Activated CD4-positive, CD25-positive, alpha-beta regulatory T cell (primary cell): ENCODE results near the gene ADAMTS4.
A peak's percentile ranks its signal among the peaks of the same experiment; 100 is the strongest.

Source experiments
- DNase-seq, 4 experiments: peaks; one replicate each; lab custom pipeline; 2025; lab: John Stamatoyannopoulos, UW

The ADAMTS4 gene

DNA sequence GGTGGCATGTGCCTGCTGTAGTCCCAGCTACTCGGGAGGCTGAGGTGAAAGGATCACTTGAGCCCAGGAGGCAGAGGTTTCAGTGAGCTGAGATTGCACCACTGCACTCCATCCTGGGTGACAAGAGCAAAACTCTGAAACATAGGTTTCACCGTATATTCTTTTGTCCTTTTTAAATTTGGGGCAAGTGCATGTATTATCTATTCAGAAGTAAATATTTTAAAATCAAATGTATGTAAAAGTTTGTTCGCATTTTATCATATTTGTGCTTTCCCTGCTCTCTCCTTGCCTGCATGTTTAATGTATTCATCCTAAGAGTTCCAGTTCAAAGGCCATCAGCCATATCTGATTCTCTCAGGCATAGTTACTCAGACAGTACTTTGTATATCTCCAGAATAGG lies 53.0 kb downstream of the ADAMTS4 start:
- no peak for DNase-seq

- DNase-seq: no peak
Observed at GRCh38 chr1:161140755-161141400, 58.0 kb downstream of the ADAMTS4 start.

- peak in 2 of 4 experiments; percentile 13 to 16 for DNase-seq
Observed at GRCh38 chr1:161139766-161140165, 59.1 kb downstream of the ADAMTS4 start.

DNA sequence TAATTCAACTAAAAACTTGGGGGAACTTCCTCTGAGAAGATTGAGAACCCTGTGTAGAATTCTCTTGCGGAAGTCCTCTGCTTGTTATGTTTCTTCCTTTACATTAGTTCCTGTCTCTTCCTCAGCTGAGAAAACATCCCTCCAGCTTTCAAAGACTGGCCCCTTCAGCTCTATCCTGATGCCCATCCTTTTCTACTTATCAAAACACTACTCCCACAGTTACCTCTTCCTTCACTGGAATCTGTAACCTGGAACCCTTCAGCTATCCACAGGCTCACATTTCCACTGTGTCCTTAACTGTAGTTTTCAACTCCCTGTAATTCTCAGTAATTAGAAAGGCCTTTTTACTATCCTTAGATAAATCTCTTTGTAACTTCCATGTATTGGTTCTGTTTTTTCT lies 60.4 kb downstream of the ADAMTS4 start:
- no peak for DNase-seq

GRCh38 chr1:161137881-161138280 lies 61.0 kb downstream of the ADAMTS4 start:
- no peak for DNase-seq
